ENCODE measurements around the gene CT47C1. TPM values are rescaled to one million over a fixed set of nuclear protein-coding genes. Genes with fewer than 3 reads are reported as not detected.
"Not testable (repeated sequence)": the region's sequence is repeated elsewhere in the genome, so short reads cannot be mapped to it uniquely, and the experiment has no call there.

Gene CT47C1
- total RNA-seq = not detected in 2 replicates
- polyA plus RNA-seq (2012) = not detected

DNA sequence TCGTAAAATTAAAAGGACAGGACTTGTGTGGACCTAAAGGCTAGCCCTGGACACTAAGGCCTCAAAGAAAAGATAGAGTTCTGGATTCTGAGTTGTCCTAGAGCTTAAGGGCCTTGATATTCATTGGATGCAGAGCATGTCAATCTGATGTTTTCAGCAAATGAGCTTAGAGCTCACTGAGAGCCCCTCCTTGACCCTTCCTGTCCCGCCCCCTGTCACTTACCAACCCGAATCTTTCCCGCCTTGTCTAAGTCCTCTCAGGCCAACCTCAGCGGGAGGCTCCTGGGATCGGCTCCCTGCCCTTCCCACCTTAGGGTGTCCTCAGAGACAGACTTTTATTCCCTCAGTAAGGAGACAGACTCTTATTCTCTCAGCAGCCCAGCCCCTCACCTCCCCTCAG lies at the start of gene CT47C1:
TSS of gene CT47C1 (plus strand) at position 250 of the 400 bp plus-strand sequence. CDS start 233 bp downstream, outside the sequence.
- no peak for DNase-seq (ENCODE audit: low read depth)

GRCh38 chrX:119025900-119026299 lies 46.9 kb upstream of the CT47C1 start:
- no peak for DNase-seq (ENCODE audit: low read depth)

GRCh38 chrX:119026344-119026743 lies 46.4 kb upstream of the CT47C1 start:
- DNase-seq (ENCODE audit: low read depth) = not testable (repeated sequence)

DNA sequence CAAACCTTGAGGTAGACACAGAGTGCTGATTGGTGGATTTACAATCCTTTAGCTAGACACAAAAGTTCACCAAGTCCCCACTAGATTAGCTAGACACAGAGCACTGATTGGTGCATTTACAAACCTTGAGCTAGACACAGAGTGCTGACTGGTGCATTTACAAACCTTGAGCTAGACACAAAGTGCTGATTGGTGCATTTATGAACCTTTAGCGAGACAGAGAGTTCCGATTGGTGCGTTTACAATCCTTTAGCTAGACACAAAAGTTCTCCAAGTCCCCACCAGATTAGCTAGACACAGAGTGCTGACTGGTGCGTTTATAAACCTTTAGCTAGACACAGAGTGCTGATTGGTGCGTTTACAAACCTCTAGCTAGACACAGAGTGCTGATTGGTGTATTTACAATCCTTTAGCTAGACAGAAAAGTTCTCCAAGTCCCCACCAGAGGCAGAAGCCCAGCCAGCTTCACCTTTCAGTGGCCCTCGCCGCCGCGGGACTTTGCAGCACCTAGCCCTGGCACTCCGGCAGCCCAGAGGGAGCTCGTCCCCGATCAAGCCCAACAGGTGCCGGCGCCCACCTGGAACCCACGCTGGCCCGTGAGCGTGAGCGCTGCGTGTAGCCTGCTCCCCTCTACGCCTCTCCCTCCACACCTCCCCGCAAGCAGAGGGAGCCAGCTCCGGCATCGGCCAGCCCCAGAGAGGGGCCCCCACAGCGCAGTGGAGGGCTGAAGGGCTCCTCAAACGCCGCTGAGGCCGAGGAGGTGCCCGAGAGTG lies 44.6 kb upstream of the CT47C1 start:
- not testable (repeated sequence) for DNase-seq (ENCODE audit: low read depth)

- no peak for DNase-seq (ENCODE audit: low read depth)
Observed at GRCh38 chrX:119028733-119029330, 44.0 kb upstream of the CT47C1 start.

DNA sequence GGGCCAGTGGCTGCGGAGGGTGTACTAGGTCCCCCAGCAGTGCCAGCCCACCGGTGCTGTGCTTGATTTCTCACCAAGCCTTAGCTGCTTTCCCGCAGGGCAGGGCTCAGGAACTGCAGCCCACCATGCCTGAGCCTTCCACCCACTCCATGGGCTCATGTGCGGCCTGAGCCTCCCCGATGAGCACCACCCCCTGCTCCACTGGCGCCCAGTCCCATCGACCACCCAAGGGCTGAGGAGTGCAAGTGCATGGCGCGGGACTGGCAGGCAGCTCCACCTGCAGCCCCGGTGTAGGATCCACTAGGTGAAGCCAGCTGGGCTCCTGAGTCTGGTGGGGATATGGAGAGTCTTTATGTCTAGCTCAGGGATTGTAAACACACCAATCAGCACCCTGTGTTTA lies 43.1 kb upstream of the CT47C1 start:
- DNase-seq (ENCODE audit: low read depth) = not testable (repeated sequence)

DNA sequence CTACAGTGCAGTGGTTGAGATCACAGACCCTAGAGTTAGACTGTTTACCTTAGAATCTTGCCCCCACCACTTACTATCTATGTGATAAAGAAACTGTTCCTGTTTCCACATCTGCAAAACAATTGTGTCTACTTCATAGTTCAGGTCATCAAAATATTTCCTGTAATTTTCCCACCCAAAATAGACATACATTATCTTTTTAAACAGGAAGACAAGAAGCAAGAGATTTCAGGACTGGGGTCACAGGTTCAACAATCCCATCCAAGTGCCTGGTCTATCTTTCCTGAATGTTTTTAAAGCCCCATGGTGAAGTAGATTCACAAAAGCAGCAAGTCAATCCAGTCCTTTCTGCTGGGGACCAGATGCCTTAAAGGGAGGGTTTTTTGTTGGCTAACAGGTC lies 41.8 kb upstream of the CT47C1 start:
- no peak for DNase-seq (ENCODE audit: low read depth)

GRCh38 chrX:119036107-119037029 lies 36.4 kb upstream of the CT47C1 start:
- no peak for DNase-seq (ENCODE audit: low read depth)

DNA sequence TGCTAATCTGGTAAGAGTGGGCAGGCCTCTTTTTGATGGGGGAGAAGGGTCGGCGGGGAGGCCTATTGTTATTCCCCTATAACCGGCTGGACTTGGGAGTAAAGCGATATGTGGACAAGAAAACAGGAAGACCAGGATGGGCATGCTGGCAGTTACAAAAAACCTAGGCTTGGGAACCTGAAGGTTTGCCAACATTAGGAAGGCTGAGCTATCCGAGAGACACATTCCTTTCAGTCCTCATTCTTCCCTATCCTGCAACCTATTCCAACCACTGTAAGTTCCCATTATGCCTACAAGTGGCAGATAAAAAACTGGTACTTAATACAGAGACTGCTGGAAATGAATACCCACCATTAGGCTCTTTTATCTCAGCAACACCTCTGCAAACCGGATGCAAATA lies 32.4 kb upstream of the CT47C1 start:
- DNase-seq (ENCODE audit: low read depth) = no peak

- peak; percentile 55 for DNase-seq (ENCODE audit: low read depth)
Observed at GRCh38 chrX:119041175-119041574, 31.6 kb upstream of the CT47C1 start.

DNA sequence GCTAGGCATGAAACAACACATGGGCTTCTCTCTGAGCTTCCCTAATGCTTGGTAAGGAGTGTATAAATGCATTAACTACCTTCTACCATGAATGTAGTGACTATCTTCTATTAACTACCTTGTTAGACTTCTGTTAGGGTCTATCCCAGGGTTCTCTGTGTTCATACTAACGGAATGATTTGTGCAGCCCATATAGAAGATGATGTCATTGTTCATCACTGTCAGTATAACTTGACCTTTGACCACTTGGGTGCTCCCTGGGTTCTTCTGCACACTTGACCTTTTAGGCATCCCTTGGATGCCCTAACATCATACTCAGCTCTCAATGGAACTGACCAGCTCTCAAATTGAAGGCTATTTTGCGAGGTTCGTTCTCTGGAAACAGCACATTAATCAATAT lies 30.8 kb upstream of the CT47C1 start:
- no peak for DNase-seq (ENCODE audit: low read depth)

DNA sequence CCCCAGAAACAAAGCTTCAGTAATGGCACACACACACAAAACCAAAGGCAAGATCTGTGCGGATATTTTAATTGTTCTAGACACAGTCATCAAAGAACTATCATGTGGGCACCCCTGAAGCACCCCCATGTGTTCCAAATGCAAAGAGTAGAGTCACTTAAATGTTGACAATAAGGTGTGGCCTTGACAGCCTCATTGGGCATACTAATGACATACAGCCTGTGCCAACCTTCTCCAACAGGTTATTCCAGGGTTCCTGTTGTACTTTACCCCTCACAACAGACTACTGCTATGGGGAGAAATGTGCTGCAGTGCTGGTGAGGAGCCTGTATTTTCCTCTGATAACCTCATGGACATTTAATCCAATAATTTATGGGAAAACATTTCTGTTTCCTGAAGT lies 29.8 kb upstream of the CT47C1 start:
- DNase-seq (ENCODE audit: low read depth) = no peak

DNA sequence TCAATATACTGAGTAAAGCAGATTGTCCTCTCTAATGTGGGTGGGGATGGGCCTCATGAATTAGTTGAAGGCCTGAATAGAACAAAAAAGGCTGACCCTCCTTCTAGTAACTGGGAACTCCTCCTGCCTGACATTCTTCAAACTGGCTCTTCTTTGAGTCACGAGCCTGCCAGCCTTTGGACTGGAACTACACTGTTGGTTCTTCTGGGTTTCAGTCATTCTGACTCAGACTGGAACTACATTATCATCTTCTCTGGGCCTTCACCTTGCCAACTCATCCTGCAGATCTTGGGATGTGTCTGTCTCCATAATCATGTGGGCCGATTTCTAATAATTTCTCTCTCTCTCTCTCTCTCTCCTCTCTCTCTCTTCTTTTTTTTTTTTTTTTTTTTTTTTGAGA lies 26.9 kb upstream of the CT47C1 start:
- no peak for DNase-seq (ENCODE audit: low read depth)

DNA sequence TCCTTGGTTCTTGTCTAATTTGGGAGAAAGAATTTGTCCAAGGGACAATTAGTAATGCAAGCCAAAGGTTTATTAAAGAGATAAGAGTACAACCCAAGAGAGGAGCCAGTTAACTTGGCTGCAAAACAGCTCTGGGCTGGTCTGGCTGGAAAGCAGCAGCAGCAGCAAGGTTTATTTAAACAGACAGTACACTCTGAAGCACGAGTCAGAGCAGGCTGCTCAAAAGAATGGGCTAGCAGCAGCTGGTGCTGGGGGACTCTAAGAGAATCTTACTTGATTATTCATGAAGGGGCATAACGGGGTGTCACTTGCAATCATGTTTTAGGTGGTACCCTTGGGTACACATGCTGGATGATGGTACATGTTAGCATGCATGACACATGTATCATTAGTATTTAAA lies 17.1 kb upstream of the CT47C1 start:
- DNase-seq (ENCODE audit: low read depth) = no peak

DNA sequence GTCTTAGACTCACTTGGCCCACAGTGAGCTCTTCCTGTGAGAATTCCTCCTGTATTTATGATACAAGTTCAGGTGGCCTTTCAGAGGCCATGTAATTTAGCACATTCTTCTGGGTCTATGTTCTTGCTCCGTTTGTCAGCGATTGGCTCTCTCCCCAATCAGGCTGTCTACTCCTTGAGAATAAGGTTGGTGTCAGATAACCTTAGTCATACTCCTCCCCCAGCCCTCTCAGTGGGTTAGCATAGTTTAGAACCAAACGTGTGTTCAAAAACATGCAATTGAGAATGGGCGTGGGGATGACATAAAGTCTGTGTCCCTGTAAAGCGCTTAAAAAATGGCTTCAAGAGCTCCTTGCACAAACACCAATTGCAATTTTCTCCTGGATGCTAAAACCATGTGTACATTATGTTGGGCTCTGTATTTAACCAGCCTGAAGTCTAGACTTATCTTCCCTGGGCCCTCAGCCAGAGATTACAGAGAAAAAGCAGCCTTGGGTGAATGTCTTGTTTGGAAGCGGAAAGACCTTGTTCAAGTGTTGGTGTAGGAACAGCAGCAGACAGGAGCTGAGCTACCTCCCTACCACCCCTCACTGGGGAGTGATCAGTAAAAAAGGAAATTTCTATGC lies 9.9 kb upstream of the CT47C1 start:
- DNase-seq (ENCODE audit: low read depth) = no peak

DNA sequence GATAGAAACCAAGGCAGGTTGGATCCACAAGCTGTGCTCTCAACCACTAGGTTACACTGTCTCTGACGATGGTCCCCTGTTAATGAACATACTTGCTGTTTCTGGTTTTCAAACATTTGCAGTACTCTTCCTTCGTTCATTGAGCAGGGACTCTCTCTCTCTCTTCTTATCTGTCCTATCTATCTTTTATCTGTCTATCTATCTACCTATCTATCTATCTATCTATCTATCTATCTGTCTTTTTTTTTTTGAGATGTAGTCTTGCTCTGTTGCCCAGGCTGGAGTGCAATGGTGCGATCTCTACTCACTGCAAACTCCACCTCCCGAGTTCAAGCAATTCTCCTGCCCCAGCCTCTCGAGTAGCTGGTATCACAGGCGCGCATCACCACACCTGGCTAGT lies 9.4 kb upstream of the CT47C1 start:
- no peak for DNase-seq (ENCODE audit: low read depth)

- DNase-seq (ENCODE audit: low read depth) = peak; percentile 40
Observed at GRCh38 chrX:119067023-119067739, 5.6 kb upstream of the CT47C1 start.

- no peak for DNase-seq (ENCODE audit: low read depth)
Observed at GRCh38 chrX:119069128-119069527, 3.7 kb upstream of the CT47C1 start.

DNA sequence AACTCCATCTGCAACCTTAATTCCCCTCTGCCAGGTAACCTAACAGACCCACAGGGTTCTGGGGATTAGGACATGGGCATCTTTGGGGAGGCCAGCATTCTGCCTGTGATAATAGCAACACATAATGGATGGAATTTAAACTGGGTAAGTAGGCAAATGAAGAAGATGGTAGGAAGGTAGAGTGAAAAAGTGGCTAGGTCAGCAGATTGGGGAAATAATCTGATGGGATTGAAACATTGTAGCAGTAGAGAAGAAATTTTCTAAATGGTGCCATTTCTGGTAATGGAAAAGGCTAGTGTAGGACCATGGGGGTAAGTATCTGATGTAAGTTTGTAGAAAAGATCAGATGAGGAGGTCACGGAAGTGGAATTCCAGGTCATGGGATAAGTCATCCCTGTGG lies 3.0 kb upstream of the CT47C1 start:
- no peak for DNase-seq (ENCODE audit: low read depth)

DNA sequence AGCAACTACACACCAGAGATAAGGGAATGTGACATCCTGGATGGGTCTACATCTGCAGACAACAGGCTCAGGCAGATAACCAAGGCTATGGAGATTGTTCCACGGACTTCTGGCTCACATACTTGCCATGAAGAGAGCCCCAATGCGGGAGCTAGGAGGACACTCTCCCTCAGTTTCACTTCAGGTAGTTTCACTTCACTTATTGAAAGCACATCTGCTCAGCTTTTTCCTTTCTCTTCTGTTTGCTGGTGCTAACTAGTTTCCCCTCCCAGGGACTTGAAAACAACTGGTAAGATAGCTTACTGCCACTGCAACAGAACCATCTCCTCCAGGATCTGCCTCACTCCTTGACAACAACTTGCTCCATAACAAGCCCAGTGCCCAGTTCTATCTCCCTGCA lies 1.4 kb upstream of the CT47C1 start:
- DNase-seq (ENCODE audit: low read depth) = no peak

All from myocyte (in vitro differentiated cells).